HG02852 (cell line): ENCODE results near the gene BAMBI.

Experiments
- ATAC-seq: cut with Tn5 transposase; IDR thresholded peaks from one replicate; pipeline ENCODE4 v1.9.1; 2021; ENCODE audit warnings: mild to moderate bottlenecking, moderate library complexity; ENCODE audit not compliant: unreplicated experiment

Gene BAMBI

GRCh38 chr10:28674782-28675181 lies 2.5 kb upstream of the BAMBI start:
- ATAC-seq, result no peak

- ATAC-seq, result no peak
Observed at GRCh38 chr10:28676326-28676967, 874 bp upstream of the BAMBI start.

- no peak for ATAC-seq
Observed at GRCh38 chr10:28677888-28678686, 766 bp downstream of the BAMBI start.

- no peak for ATAC-seq
Observed at GRCh38 chr10:28678687-28679457, 1.6 kb downstream of the BAMBI start.

- ATAC-seq, result no peak
Observed at GRCh38 chr10:28679581-28680357, 2.4 kb downstream of the BAMBI start.

- ATAC-seq, result no peak
Observed at GRCh38 chr10:28680358-28680752, 3.0 kb downstream of the BAMBI start.

- no peak for ATAC-seq
Observed at GRCh38 chr10:28681291-28681763, 4.0 kb downstream of the BAMBI start.

- ATAC-seq, result no peak
Observed at GRCh38 chr10:28681928-28682750, 4.8 kb downstream of the BAMBI start.

GRCh38 chr10:28684157-28684985 lies 7.0 kb downstream of the BAMBI start:
- ATAC-seq, result no peak

- no peak for ATAC-seq
Observed at GRCh38 chr10:28684986-28685580, 7.8 kb downstream of the BAMBI start.

GRCh38 chr10:28685717-28686116 lies 8.4 kb downstream of the BAMBI start:
- no peak for ATAC-seq

- ATAC-seq, result no peak
Observed at GRCh38 chr10:28686835-28687682, 9.7 kb downstream of the BAMBI start.

- no peak for ATAC-seq
Observed at GRCh38 chr10:28687683-28688001, 10.3 kb downstream of the BAMBI start.

- ATAC-seq, result no peak
Observed at GRCh38 chr10:28690545-28690944, 13.2 kb downstream of the BAMBI start.

- no peak for ATAC-seq
Observed at GRCh38 chr10:28691187-28691694, 13.9 kb downstream of the BAMBI start.

GRCh38 chr10:28692050-28692449 lies 14.7 kb downstream of the BAMBI start:
- no peak for ATAC-seq

GRCh38 chr10:28694530-28694929 lies 17.2 kb downstream of the BAMBI start:
- ATAC-seq, result no peak

- ATAC-seq, result no peak
Observed at GRCh38 chr10:28698075-28698474, 20.8 kb downstream of the BAMBI start.
